ENCODE measurements around the gene TUBGCP6.

GRCh38 chr22:50293441-50294318 is 48.9 kb upstream of the TUBGCP6 start:
- no peak for TF ChIP-seq CTCF (IDR thresholded peaks at IDR 0.05)
- no peak for TF ChIP-seq POLR2A (IDR thresholded peaks at IDR 0.05)

Measured in heart left ventricle (tissue), 13 donors.